Astrocyte (in vitro differentiated cells and primary cell): ENCODE data around the gene NAA11.

ENCODE experiments used
- EZH2 ChIP-seq: IDR thresholded peaks from 2 replicates; pipeline ENCODE4 v1.6.1; 2012; ENCODE audit warnings: mild to moderate bottlenecking, low read length, inconsistent platforms; ENCODE audit not compliant: insufficient read depth
- TF ChIP-seq, protein P1 (sequence below): IDR thresholded peaks from 2 replicates; pipeline ENCODE4 v1.5.1; 2011; ENCODE audit warnings: low read depth, mild to moderate bottlenecking, inconsistent platforms, low read length, moderate library complexity; ENCODE audit not compliant: insufficient read depth

DNA sequence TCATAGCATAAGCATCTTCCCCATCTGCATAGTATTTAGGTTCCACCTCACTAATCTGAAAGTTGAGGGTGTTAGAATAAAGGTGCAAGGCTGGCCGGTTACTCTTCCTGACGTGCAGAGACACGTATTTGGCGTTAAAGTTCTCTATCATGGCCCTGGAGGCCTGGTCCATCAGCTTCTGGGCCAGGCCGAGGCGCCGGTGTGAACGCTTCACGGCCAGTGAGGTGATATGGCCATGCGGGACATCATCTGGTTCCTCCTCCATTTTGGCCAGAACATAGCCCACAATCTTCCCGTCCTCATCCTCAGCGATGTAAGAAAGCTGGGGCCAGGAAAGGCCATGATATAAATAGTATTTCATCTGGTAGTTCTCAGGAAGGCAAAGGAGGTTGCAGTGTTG, 425 bp downstream of the NAA11 start:
- no peak for TF ChIP-seq EZH2
- TF ChIP-seq, protein P1, sequence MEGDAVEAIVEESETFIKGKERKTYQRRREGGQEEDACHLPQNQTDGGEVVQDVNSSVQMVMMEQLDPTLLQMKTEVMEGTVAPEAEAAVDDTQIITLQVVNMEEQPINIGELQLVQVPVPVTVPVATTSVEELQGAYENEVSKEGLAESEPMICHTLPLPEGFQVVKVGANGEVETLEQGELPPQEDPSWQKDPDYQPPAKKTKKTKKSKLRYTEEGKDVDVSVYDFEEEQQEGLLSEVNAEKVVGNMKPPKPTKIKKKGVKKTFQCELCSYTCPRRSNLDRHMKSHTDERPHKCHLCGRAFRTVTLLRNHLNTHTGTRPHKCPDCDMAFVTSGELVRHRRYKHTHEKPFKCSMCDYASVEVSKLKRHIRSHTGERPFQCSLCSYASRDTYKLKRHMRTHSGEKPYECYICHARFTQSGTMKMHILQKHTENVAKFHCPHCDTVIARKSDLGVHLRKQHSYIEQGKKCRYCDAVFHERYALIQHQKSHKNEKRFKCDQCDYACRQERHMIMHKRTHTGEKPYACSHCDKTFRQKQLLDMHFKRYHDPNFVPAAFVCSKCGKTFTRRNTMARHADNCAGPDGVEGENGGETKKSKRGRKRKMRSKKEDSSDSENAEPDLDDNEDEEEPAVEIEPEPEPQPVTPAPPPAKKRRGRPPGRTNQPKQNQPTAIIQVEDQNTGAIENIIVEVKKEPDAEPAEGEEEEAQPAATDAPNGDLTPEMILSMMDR, result no peak
